GM10847 (cell line): ENCODE measurements around the gene DENND1A.

Experiments
- POLR2A ChIP-seq: IDR thresholded peaks from 2 replicates; pipeline ENCODE4 v1.6.1; 2011; ENCODE audit not compliant: insufficient read length; ENCODE audit errors: extremely low read depth

DENND1A gene

GRCh38 chr9:123410281-123410910 lies 519.5 kb downstream of the DENND1A start:
- no peak for TF ChIP-seq POLR2A

- TF ChIP-seq POLR2A, result no peak
Measured at GRCh38 chr9:123408313-123409262, 521.3 kb downstream of the DENND1A start.

- TF ChIP-seq POLR2A, result no peak
Measured at GRCh38 chr9:123407217-123407851, 522.6 kb downstream of the DENND1A start.

- TF ChIP-seq POLR2A, result no peak
Measured at GRCh38 chr9:123406691-123407216, 523.2 kb downstream of the DENND1A start.

GRCh38 chr9:123406016-123406415 lies 523.9 kb downstream of the DENND1A start:
- no peak for TF ChIP-seq POLR2A

- TF ChIP-seq POLR2A, result no peak
Measured at GRCh38 chr9:123402981-123403509, 526.9 kb downstream of the DENND1A start.

- no peak for TF ChIP-seq POLR2A
Measured at GRCh38 chr9:123401879-123402513, 527.9 kb downstream of the DENND1A start.

- no peak for TF ChIP-seq POLR2A
Measured at GRCh38 chr9:123400926-123401503, 528.9 kb downstream of the DENND1A start.

- TF ChIP-seq POLR2A, result no peak
Measured at GRCh38 chr9:123399803-123400378, 530.0 kb downstream of the DENND1A start.

- no peak for TF ChIP-seq POLR2A
Measured at GRCh38 chr9:123397975-123398374, 532.0 kb downstream of the DENND1A start.

- TF ChIP-seq POLR2A, result no peak
Measured at GRCh38 chr9:123395689-123396511, 534.0 kb downstream of the DENND1A start.

GRCh38 chr9:123395276-123395688 lies 534.6 kb downstream of the DENND1A start:
- no peak for TF ChIP-seq POLR2A
